K562 (cell line): ENCODE measurements around the gene SLC5A5. TPM values are rescaled to one million over a fixed set of nuclear protein-coding genes. Genes with fewer than 3 reads are reported as not detected.

Experiments used
- ATAC-seq: fragments of 200-7000 bp; cut with Tn5 transposase; 3 replicates; pipeline ENCODE4 v1.9.1; 2020; ENCODE audit warnings: moderate library complexity
- BruUV-seq: library from RNA; stranded (reverse); fragments of 400-500 nt; replicated peaks from 2 replicates; lab custom pipeline; 2021; lab: Mats Ljungman, UMichigan
- CTCF ChIA-PET: fragments of 300-600 bp; formaldehyde crosslinking; extraction: SDS; loops from one replicate; lab custom pipeline; 2021; ENCODE audit warnings: low intra/inter-chr PET ratio; lab: Yijun Ruan, JAX
- POLR2A ChIA-PET: fragments of 300-600, 350-650 bp; sonication (Branson Sonifier 250); formaldehyde crosslinking; extraction: SDS; loops from one replicate; lab custom pipeline; 2021; ENCODE audit warnings: antibody characterized with exemption, inconsistent platforms; lab: Yijun Ruan, JAX
- DNase-seq, 4 experiments: peaks; one replicate each; pipeline versions ENCODE4 v3.0.0 to v3.0.0-alpha.2; 2011 to 2018; ENCODE audit warnings: low spot score in 3 of 4, mixed read lengths in 3 of 4; ENCODE audit errors: extremely low read depth in 1 of 4
- FAIRE-seq: peaks from 2 replicates; lab custom pipeline; 2011; peaks lifted over from hg19 to GRCh38; lab: Jason Lieb, UNC
- H2AFZ ChIP-seq: 2 replicates; pipeline ENCODE4 v1.6.0; 2011; ENCODE audit warnings: low read depth, low read length, control low read depth, inconsistent platforms
- H3K27ac ChIP-seq: fragments of 200-600 bp; 3 replicates; pipeline ENCODE4 v1.8.0; 2011; ENCODE audit warnings: low read depth, mild to moderate bottlenecking, control low read depth, inconsistent platforms, low read length, moderate library complexity, mixed read lengths; ENCODE audit errors: extremely low read depth
- H3K27me3 ChIP-seq, 2 experiments: fragments of 300-600 bp in 1 of 2; 2 replicates in 1 of 2; 3 replicates in 1 of 2; pipeline versions ENCODE4 v1.6.0 to v1.8.0; 2011; ENCODE audit warnings: inconsistent platforms in 2 of 2, low read length in 2 of 2, mild to moderate bottlenecking in 1 of 2, mixed read lengths in 1 of 2, moderate library complexity in 1 of 2; ENCODE audit not compliant: control insufficient read depth in 2 of 2, insufficient read depth in 2 of 2
- H3K36me3 ChIP-seq: fragments of 300-600 bp; 3 replicates; pipeline ENCODE4 v1.8.0; 2011; ENCODE audit warnings: mild to moderate bottlenecking, low read length, inconsistent platforms; ENCODE audit not compliant: control insufficient read depth, insufficient read depth
- H3K4me1 ChIP-seq, 2 experiments: fragments of 200-600 bp in 1 of 2; replicated peaks in 1 of 2; 2 replicates in 1 of 2; 3 replicates in 1 of 2; pipeline versions ENCODE4 v1.5.1 to v1.8.0; 2011; ENCODE audit warnings: inconsistent platforms in 2 of 2, low read length in 2 of 2, mild to moderate bottlenecking in 1 of 2, mixed read lengths in 1 of 2, moderate library complexity in 1 of 2; ENCODE audit not compliant: control insufficient read depth in 2 of 2, insufficient read depth in 2 of 2
- H3K4me2 ChIP-seq: 2 replicates; pipeline ENCODE4 v1.6.1; 2011; ENCODE audit warnings: low read length, control low read depth, inconsistent platforms, mixed read lengths; ENCODE audit not compliant: insufficient read depth
- H3K4me3 ChIP-seq: fragments of 200-600 bp; sonication (generic), shearing (Covaris generic); 2 replicates; pipeline ENCODE4 v1.5.1; 2016; ENCODE audit warnings: control low read depth, inconsistent platforms
- H3K79me2 ChIP-seq: fragments of 200-600 bp; 3 replicates; pipeline ENCODE4 v1.8.0; 2011; ENCODE audit warnings: low read length, inconsistent platforms; ENCODE audit not compliant: control insufficient read depth, insufficient read depth
- H3K9ac ChIP-seq, 2 experiments: 2 replicates each; pipeline versions ENCODE4 v1.6.0 to v1.6.1; 2011; ENCODE audit warnings: low read depth in 2 of 2, low read length in 2 of 2, control low read depth in 1 of 2, inconsistent platforms in 1 of 2, mild to moderate bottlenecking in 1 of 2, mixed read lengths in 1 of 2; ENCODE audit not compliant: insufficient read depth in 1 of 2
- H3K9me1 ChIP-seq: one replicate; pipeline ENCODE4 v1.6.0; 2011; ENCODE audit warnings: inconsistent platforms, mild to moderate bottlenecking, low read length, moderate library complexity; ENCODE audit not compliant: control insufficient read depth, insufficient read depth
- H3K9me3 ChIP-seq: replicated peaks from 2 replicates; pipeline ENCODE4 v1.5.1; 2011; ENCODE audit warnings: low read depth, low read length, inconsistent platforms; ENCODE audit not compliant: control insufficient read depth, insufficient read depth
- H4K20me1 ChIP-seq: replicated peaks from 2 replicates; pipeline ENCODE4 v1.6.1; 2011; ENCODE audit warnings: low read length, inconsistent platforms, mixed read lengths; ENCODE audit not compliant: control insufficient read depth, insufficient read depth
- CTBP1 ChIP-seq: fragments of 450-650 bp; IDR thresholded peaks from 2 replicates; pipeline ENCODE4 v1.6.1; 2016; ENCODE audit warnings: borderline replicate concordance
- FOXM1 ChIP-seq, 2 experiments: fragments of 450-650 bp in 1 of 2; sonication (generic) in 1 of 2; formaldehyde crosslinking in 1 of 2; IDR thresholded peaks; 2 replicates each; pipeline versions ENCODE4 v1.6.1 to v1.9.0; 2017 to 2022; ENCODE audit warnings: low read depth in 2 of 2, mild to moderate bottlenecking in 2 of 2, missing genetic modification reagents in 1 of 2, moderate library complexity in 1 of 2
- LEF1 ChIP-seq: fragments of 450-650 bp; IDR thresholded peaks from 2 replicates; pipeline ENCODE4 v1.6.1; 2016; ENCODE audit warnings: mild to moderate bottlenecking
- NBN ChIP-seq: fragments of 450-650 bp; IDR thresholded peaks from 2 replicates; pipeline ENCODE4 v1.6.1; 2016; ENCODE audit warnings: low read depth, mild to moderate bottlenecking
- PHF8 ChIP-seq: fragments of 200-600 bp; sonication (generic); IDR thresholded peaks from 2 replicates; pipeline ENCODE4 v1.6.1; 2012; ENCODE audit warnings: mixed run types, mild to moderate bottlenecking, inconsistent platforms, low read length, moderate library complexity, borderline replicate concordance
- POLR2AphosphoS5 ChIP-seq: IDR thresholded peaks from 2 replicates; pipeline ENCODE4 v1.6.1; 2011; ENCODE audit warnings: mild to moderate bottlenecking, low read depth, low read length, moderate library complexity; ENCODE audit not compliant: control insufficient read depth, insufficient read depth
- POLR2B ChIP-seq: fragments of 450-650 bp; IDR thresholded peaks from 2 replicates; pipeline ENCODE4 v1.6.1; 2018; ENCODE audit warnings: low read depth; ENCODE audit not compliant: partially characterized antibody
- SIX5 ChIP-seq, 2 experiments: IDR thresholded peaks; 2 replicates each; pipeline ENCODE4 v1.6.1; 2011; ENCODE audit warnings: low read length in 2 of 2, borderline replicate concordance in 1 of 2, low read depth in 1 of 2, mild to moderate bottlenecking in 1 of 2, moderate library complexity in 1 of 2; ENCODE audit not compliant: insufficient read depth in 1 of 2
- SMAD4 ChIP-seq: fragments of 250-450 bp; sonication (Bioruptor Pico); conservative IDR thresholded peaks from 2 replicates; pipeline ENCODE4 v1.8.0; 2021; ENCODE audit warnings: inconsistent platforms, mild to moderate bottlenecking, moderate library complexity
- SOX6 ChIP-seq: fragments of 450-650 bp; IDR thresholded peaks from 2 replicates; pipeline ENCODE4 v1.6.1; 2014; ENCODE audit warnings: mild to moderate bottlenecking
- SUPT5H ChIP-seq: fragments of 450-650 bp; IDR thresholded peaks from 2 replicates; pipeline ENCODE4 v1.6.1; 2016
- ZBED1 ChIP-seq: IDR thresholded peaks from 2 replicates; pipeline ENCODE4 v1.6.1; 2014
- ZNF408 ChIP-seq: fragments of 250-450 bp; sonication (Bioruptor Pico); IDR thresholded peaks from 2 replicates; pipeline ENCODE4 v1.4.0; 2020; ENCODE audit warnings: low read depth, mild to moderate bottlenecking, moderate library complexity
- ZSCAN29 ChIP-seq: fragments of 450-650 bp; IDR thresholded peaks from 2 replicates; pipeline ENCODE4 v1.6.1; 2017
- WGBS: fragments of 100-300 bp; shearing (Covaris generic); methylation state at CpG from one replicate; pipeline ENCODE4 v1.1.6; 2016; ENCODE audit warnings: low coverage, mixed read lengths; ENCODE audit not compliant: insufficient coverage; ENCODE audit errors: missing lambda C conversion rate; 5-methylcytosine and 5-hydroxymethylcytosine counted together
- in situ Hi-C: fragments of 300-500 bp; cut with MboI; formaldehyde crosslinking; loops from 4 replicates; pipeline ENCODE4 v1.15.0; 2018; ENCODE audit warnings: inconsistent platforms, mixed read lengths
- intact Hi-C: fragments of 100-400 bp; cut with micrococcal nuclease; formaldehyde crosslinking; loops from 2 replicates; pipeline ENCODE4 v1.14.2; 2022
- polyA plus RNA-seq, 8 experiments: library from polyadenylated mRNA; depleted of rRNA in 4 of 8; stranded (reverse) in 5 of 8; unstranded in 3 of 8; fragments of >200 nt; fragmentation: Nextera tagmentation in 2 of 8; fragmentation: Illumina TruSeq in 1 of 8; extraction: Ambion mirVana in 2 of 8; extraction: Trizol in 1 of 8; gene quantifications; 2 replicates each; pipeline versions ENCODE4 v1.2.1 to v1.2.3, GENCODE V29; 2011 to 2014; ENCODE audit warnings: inconsistent platforms in 1 of 8, missing spikeins in 1 of 8
- total RNA-seq, 7 experiments: library from RNA; depleted of rRNA in 6 of 7; stranded (reverse); fragments of >200 nt in 6 of 7; fragmentation: Illumina TruSeq in 2 of 7; extraction: Trizol in 2 of 7; gene quantifications; 2 replicates each; pipeline versions ENCODE4 v1.2.1 to v1.2.3, GENCODE V29; 2011 to 2021; ENCODE audit warnings: low replicate concordance in 1 of 7
- TF ChIP-seq, protein P1 (sequence below): fragments of 450-650 bp; IDR thresholded peaks from one replicate; pipeline ENCODE4 v1.6.1; 2018; ENCODE audit warnings: mild to moderate bottlenecking, moderate library complexity; ENCODE audit not compliant: partially characterized antibody
- TF ChIP-seq, protein P2 (sequence below), 2 experiments: fragments of 450-650 bp in 1 of 2; IDR thresholded peaks; 2 replicates each; pipeline ENCODE4 v1.6.1; 2011 to 2017; ENCODE audit warnings: low read depth in 2 of 2, antibody characterized with exemption in 1 of 2, borderline replicate concordance in 1 of 2, low read length in 1 of 2, mild to moderate bottlenecking in 1 of 2, mixed read lengths in 1 of 2; ENCODE audit not compliant: control insufficient read depth in 1 of 2

The SLC5A5 gene
- total and polyA plus RNA-seq, 9 of the 15 experiments (the other 6 are each of a cell fraction or from before 2014, with no cell fraction given): 0.10 to 0.73 (median 0.23) TPM

DNA sequence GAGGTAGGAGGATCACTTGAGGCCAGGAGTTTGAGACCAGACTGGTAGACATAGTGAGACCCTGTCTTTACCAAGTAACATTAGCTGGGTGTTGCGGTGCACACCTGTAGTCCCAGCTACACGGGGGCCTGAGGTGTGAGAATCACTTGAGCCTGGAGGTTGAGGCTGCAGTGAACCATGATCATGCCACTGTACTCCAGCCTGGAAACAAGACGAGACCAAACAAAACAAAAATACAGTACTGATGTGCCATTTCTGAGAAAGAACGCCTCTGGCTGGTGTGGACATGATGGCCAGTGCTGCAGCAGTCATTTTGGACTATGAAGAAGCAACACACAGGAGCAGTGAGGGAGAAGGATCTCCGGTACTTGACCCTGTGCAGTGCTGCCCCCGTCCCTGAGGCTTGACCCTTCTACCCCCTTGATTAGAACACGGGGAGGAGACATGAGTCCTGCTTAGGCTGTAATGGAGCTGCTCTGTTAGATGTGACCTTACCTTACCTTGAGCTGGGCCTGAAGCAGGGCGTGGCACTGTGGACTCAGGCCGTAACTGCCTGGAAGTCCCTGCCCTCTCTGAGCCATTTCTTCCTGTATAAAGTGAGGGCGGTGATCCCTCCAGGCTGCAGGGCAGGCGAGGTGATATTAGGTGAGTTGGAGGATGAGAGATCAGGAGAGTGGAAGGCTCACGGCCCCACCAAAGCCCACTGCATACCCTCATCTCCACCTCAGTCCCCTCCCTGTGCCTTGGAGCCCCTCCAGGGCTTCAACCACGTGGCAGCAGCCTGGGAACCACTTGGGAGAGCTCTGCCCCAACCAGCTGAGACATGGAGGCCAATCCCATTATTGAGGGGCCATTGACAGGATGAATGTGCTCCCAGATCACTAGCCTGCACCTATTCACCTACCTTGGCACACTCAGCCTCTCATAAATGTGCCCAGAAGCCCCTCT is 6.1 kb upstream of the SLC5A5 start:
- in situ Hi-C loops: loop anchor here (5.0 kb wide), 1 partner anchor 62 kb away; no protein-coding TSS in a partner anchor
- no peaks in the 10 kb centered on the region for H3K9me3 ChIP-seq
- peaks cover 41% of the 10 kb centered on the region for H3K36me3 ChIP-seq
- no peak overlapping the region for H3K4me3 ChIP-seq
- peaks cover 3% of the 10 kb centered on the region for H3K9me1 ChIP-seq
- H3K4me1 ChIP-seq: peaks cover 18 to 55% of the 10 kb centered on the region in 2 experiments; a peak in 4 of 5 replicates
- peak overlapping the region; percentile 22 to 84; a peak in 3 of 4 replicates for H3K9ac ChIP-seq
- FAIRE-seq: peak; percentile 97
- POLR2A ChIA-PET: interaction anchor here (0.5 to 4.2 kb wide), 18 partner anchors 10 to 528 kb away, joined by 3 to 42 read pairs (median 4); partner anchors contain the start of gene CCDC124
- H4K20me1 ChIP-seq: peaks cover 44% of the 10 kb centered on the region
- WGBS: 9% methylated on average over 13 of the region's 13 CpGs
- intact Hi-C loops: loop anchor here (10.0 kb wide), 1 partner anchor 189 kb away; no protein-coding TSS in a partner anchor
- no TSS peak for BruUV-seq
- H3K79me2 ChIP-seq: peaks cover 29% of the 10 kb centered on the region
- no peaks in the 10 kb centered on the region for H3K27me3 ChIP-seq
- CTCF ChIA-PET: no interaction called here
- peak overlapping the region; percentile 57 for H3K4me2 ChIP-seq
- peak; percentile 37 to 86 (median 58) for DNase-seq
- ATAC-seq: peak; percentile 81
- peak overlapping the region; percentile 55 for H3K27ac ChIP-seq
- H2AFZ ChIP-seq: 0 out of 2 replicates have a peak overlapping the region, but pooled peaks have one; percentile 1
- TF ChIP-seq ZBED1 (no peak), POLR2AphosphoS5 (peak; percentile 79; the same call in 1 of the 2 replicates), SUPT5H (peak; percentile 42), PHF8 (peak; percentile 17; the same call in 1 of the 2 replicates), ZNF408 (CRISPR knock-in tag) (no peak), CTBP1 (peak; percentile 68; the same call in 1 of the 2 replicates), SIX5 (IDR thresholded peaks at IDR 0.05; ENCODE audit: borderline replicate concordance in 1 of 2, insufficient read depth in 1 of 2, low read depth in 1 of 2, low read length in 2 of 2) (no peak), ZSCAN29 (no peak), FOXM1 (IDR thresholded peaks at IDR 0.05; ENCODE audit: low read depth) (no peak), FOXM1 (CRISPR knock-in tag; IDR thresholded peaks at IDR 0.05; ENCODE audit: low read depth) (peak; percentile 59; the same call in 1 of the 2 replicates), NBN (peak; percentile 51; the same call in 1 of the 2 replicates), SOX6 (peak; percentile 23; the same call in 1 of the 2 replicates), SMAD4 (no peak; the same call in 1 of the 2 replicates), LEF1 (peak; percentile 17; the same call in 1 of the 2 replicates), POLR2B (peak; percentile 28)
- TF ChIP-seq, protein P1, sequence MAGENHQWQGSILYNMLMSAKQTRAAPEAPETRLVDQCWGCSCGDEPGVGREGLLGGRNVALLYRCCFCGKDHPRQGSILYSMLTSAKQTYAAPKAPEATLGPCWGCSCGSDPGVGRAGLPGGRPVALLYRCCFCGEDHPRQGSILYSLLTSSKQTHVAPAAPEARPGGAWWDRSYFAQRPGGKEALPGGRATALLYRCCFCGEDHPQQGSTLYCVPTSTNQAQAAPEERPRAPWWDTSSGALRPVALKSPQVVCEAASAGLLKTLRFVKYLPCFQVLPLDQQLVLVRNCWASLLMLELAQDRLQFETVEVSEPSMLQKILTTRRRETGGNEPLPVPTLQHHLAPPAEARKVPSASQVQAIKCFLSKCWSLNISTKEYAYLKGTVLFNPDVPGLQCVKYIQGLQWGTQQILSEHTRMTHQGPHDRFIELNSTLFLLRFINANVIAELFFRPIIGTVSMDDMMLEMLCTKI: no peak
- TF ChIP-seq, protein P2, sequence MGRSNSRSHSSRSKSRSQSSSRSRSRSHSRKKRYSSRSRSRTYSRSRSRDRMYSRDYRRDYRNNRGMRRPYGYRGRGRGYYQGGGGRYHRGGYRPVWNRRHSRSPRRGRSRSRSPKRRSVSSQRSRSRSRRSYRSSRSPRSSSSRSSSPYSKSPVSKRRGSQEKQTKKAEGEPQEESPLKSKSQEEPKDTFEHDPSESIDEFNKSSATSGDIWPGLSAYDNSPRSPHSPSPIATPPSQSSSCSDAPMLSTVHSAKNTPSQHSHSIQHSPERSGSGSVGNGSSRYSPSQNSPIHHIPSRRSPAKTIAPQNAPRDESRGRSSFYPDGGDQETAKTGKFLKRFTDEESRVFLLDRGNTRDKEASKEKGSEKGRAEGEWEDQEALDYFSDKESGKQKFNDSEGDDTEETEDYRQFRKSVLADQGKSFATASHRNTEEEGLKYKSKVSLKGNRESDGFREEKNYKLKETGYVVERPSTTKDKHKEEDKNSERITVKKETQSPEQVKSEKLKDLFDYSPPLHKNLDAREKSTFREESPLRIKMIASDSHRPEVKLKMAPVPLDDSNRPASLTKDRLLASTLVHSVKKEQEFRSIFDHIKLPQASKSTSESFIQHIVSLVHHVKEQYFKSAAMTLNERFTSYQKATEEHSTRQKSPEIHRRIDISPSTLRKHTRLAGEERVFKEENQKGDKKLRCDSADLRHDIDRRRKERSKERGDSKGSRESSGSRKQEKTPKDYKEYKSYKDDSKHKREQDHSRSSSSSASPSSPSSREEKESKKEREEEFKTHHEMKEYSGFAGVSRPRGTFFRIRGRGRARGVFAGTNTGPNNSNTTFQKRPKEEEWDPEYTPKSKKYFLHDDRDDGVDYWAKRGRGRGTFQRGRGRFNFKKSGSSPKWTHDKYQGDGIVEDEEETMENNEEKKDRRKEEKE (IDR thresholded peaks at IDR 0.05; ENCODE audit: borderline replicate concordance in 1 of 2, control insufficient read depth in 1 of 2, low read depth in 2 of 2, low read length in 1 of 2): peak in 1 of 2 experiments; percentile 43; a peak in 1 of 4 replicates
